AG04450 (cell line): ENCODE data around the gene LAMTOR4. TPM values are rescaled to one million over a fixed set of nuclear protein-coding genes. Genes with fewer than 3 reads are reported as not detected.

Source experiments
- CTCF ChIA-PET: fragments of 300-600, 350-600 bp; formaldehyde crosslinking; extraction: SDS; loops from one replicate; lab custom pipeline; 2022; ENCODE audit warnings: antibody characterized with exemption, inconsistent platforms; lab: Charles Lee
- POLR2A ChIA-PET: fragments of 350-600 bp; formaldehyde crosslinking; extraction: SDS; loops from one replicate; lab custom pipeline; 2021; ENCODE audit warnings: antibody characterized with exemption, inconsistent platforms; lab: Yijun Ruan, JAX
- DNase-seq: peaks from one replicate; pipeline ENCODE4 v3.0.0-alpha.2; 2011; ENCODE audit warnings: low read depth, low spot score
- H3K27ac ChIP-seq: one replicate; pipeline ENCODE4 v1.5.1; 2012; ENCODE audit warnings: low read depth, low read length, control low read depth
- H3K27me3 ChIP-seq: one replicate; pipeline ENCODE4 v1.6.0; 2012; ENCODE audit warnings: low read length; ENCODE audit not compliant: control insufficient read depth, insufficient read depth
- H3K4me3 ChIP-seq: 2 replicates; pipeline ENCODE4 v1.5.1; 2011; ENCODE audit warnings: mild to moderate bottlenecking, low read depth, low read length, control low read depth
- H3K9me3 ChIP-seq: 2 replicates; pipeline ENCODE4 v1.5.1; 2012; ENCODE audit warnings: low read length; ENCODE audit not compliant: control insufficient read depth, insufficient read depth
- polyA plus RNA-seq: library from polyadenylated mRNA; depleted of rRNA; stranded (reverse); fragments of >200 nt; gene quantifications from 2 replicates; pipeline ENCODE4 v1.2.3, GENCODE V29; 2011
- TF ChIP-seq, protein P1 (sequence below): IDR thresholded peaks from 2 replicates; pipeline ENCODE4 v1.5.1; 2011; ENCODE audit warnings: low read depth, low read length, control low read depth, inconsistent platforms

The LAMTOR4 gene
- polyA plus RNA-seq, 1 experiment, result 122 TPM

DNA sequence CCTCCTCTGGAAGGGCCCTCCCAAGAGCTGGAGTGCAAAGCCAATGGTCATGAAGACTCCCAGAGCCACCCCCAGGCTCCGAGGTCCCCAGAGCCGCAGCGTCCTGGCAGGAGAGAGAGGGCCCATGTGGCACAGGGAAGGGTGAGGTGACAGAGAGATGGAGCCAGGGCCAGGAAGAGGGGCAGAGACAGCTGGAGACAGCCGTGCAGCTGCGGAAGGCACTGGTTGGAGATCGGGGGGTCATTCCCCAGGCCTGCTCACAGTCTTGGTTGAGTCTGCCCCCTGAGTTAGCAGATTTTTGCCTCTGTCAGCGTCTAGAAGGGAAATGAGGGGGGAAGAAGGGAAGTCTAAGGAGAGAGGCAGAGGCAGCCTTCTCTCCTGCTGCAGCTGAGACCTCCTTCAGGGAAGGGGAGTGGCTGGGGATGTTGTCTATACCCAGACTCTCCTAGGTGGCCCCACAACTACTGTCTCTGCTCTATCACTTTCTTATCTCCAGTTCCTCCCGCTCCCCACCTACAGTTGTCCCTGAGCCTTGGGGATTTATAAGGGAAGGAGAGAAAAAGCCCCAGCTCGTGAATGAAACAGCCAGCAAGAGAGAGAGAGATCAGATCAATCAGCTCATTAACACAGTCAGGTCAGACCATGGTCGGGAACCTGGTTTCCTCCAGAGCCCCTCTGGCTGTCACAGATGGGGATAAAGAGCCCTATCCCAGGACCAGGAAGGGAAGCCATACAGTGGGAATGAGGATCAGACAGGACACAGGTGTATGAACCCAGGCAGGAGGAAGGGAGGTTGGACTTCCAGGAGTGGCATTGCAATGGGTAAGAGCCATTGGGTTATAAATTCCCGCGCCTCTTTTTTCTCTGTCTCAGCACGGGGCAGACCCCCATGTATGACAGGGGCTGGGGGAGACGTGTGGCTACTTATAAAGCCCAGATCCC, 18.5 kb downstream of the LAMTOR4 start:
- H3K9me3 ChIP-seq, result no peaks in the 10 kb centered on the region
- peak overlapping the region; percentile 63 for H3K4me3 ChIP-seq
- peaks cover 2% of the 10 kb centered on the region for H3K27me3 ChIP-seq
- DNase-seq, result no peak
- ChIA-PET POLR2A (interaction anchor here (1.5 to 2.0 kb wide), 2 partner anchors 9 to 18 kb away, joined by 5 to 9 read pairs; partner anchors contain the start of genes LAMTOR4 and TRAPPC14), CTCF (interaction anchor here (0.6 to 3.1 kb wide), 4 partner anchors 15 to 241 kb away, joined by 3 to 12 read pairs (median 8); no protein-coding TSS in a partner anchor)
- TF ChIP-seq, protein P1, sequence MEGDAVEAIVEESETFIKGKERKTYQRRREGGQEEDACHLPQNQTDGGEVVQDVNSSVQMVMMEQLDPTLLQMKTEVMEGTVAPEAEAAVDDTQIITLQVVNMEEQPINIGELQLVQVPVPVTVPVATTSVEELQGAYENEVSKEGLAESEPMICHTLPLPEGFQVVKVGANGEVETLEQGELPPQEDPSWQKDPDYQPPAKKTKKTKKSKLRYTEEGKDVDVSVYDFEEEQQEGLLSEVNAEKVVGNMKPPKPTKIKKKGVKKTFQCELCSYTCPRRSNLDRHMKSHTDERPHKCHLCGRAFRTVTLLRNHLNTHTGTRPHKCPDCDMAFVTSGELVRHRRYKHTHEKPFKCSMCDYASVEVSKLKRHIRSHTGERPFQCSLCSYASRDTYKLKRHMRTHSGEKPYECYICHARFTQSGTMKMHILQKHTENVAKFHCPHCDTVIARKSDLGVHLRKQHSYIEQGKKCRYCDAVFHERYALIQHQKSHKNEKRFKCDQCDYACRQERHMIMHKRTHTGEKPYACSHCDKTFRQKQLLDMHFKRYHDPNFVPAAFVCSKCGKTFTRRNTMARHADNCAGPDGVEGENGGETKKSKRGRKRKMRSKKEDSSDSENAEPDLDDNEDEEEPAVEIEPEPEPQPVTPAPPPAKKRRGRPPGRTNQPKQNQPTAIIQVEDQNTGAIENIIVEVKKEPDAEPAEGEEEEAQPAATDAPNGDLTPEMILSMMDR, result no peak
- no peak overlapping the region for H3K27ac ChIP-seq

DNA sequence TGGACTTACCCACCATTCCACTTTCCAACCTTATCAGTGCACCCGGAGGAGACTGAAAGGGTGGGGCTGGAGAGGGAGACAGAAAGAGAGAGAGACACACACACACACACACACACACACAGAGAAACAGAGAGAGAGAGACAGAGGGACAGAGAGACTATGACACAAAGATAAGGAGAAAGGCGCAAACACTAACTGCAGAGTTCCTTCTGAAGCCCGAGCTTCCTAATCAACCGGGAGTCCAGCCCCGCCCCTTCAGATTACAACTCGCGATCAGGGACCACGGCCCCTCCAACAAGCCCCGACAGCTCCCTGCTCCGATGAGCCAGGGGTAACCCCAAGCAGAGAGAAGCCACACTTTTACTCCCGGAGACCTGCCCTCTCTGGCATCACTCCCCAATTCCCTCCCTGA, 19.2 kb downstream of the LAMTOR4 start:
- Histone ChIP-seq H3K4me3 (peak overlapping the region; percentile 63), H3K27ac (no peak overlapping the region), H3K27me3 (peaks cover 2% of the 10 kb centered on the region), H3K9me3 (no peaks in the 10 kb centered on the region)
- POLR2A ChIA-PET, result interaction anchor here (0.6 to 2.0 kb wide), 6 partner anchors 9 to 92 kb away, joined by 3 to 9 read pairs (median 5); partner anchors contain the start of genes LAMTOR4 and TRAPPC14
- CTCF ChIA-PET, result interaction anchor here (1.0 to 3.1 kb wide), 3 partner anchors 35 to 240 kb away, joined by 3 to 12 read pairs (median 12); no protein-coding TSS in a partner anchor
- TF ChIP-seq, protein P1, result no peak
- DNase-seq, result no peak

DNA sequence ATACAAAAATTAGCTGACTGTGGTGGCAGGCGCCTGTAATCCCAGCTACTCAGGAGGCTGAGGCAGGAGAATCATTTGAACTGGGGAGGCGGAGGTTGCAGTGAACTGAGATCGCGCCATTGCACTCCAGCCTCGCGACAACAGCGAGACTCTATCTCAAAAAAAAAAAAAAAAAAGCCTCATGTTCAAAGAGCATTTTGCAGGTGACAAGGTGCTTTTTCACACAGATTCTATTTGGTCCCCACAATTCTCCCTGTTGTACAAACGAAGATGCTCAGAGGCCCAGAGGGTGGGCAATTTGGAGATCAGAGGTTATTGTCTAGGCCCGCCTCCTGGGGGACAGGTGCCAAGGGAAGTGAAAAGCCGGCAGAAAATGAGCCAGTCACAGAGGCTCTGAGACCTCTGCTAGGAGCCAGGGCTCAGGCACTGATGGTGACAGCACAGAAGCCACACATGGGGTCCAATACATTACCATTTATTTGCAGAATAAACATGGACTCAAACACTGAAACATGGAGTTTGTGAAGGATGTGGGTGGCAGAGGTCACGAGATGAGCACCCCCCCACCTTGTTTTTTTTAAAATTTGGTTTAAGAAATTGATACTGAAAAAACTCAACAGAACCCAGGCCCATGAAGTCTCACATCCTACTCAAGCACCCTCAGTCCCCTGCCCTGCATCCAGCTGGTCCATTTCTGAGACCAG, 20.6 kb downstream of the LAMTOR4 start:
- DNase-seq, result no peak
- POLR2A ChIA-PET, result no interaction called here
- H3K27me3 ChIP-seq, result peaks cover 2% of the 10 kb centered on the region
- TF ChIP-seq, protein P1, result no peak
- CTCF ChIA-PET, result interaction anchor here (1.6 kb wide), 1 partner anchor 239 kb away, joined by 12 read pairs; no protein-coding TSS in a partner anchor
- no peak overlapping the region for H3K27ac ChIP-seq
- no peaks in the 10 kb centered on the region for H3K9me3 ChIP-seq
- H3K4me3 ChIP-seq, result no peak overlapping the region

DNA sequence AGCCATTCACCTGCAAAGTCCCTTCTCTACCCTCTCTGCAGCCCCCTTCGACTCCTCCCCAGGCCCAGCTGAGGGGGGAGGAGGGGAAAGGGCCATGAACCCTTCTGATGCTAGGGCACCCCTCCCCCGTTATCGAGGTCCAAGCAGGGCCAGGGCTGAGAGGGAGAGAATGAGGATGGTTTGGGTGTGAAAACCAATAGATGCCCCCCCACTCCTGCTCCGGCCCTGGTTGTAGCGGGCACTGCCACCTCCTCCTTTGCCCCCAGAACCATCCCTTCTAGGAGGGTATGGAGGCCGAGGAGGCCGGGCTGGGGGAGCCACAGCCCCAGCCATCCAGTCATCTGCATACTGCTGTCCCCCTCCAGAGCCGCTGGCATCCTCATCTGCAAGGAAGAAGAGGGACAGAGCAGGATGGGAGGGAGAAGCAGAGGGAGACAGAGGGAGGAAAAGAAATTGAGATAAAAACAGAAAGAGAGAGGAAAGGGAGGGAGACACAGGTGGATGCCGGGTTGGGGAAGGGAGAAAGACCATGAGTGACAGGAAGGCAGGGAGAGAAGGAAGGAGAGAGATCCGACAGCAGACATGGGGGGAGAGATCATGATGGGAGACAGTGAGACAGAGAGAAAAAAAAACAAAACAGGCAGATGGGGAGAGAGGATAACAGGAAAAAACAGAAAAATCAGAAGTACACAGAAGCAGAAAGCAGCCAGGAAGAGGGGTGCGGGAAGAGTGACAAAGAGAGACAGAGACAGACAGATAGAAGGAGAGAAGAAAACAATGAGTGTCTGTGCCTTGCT, 21.6 kb downstream of the LAMTOR4 start:
- H3K9me3 ChIP-seq, result no peaks in the 10 kb centered on the region
- ChIA-PET POLR2A (no interaction called here), CTCF (no interaction called here)
- TF ChIP-seq, protein P1, result no peak
- no peak overlapping the region for H3K27ac ChIP-seq
- H3K4me3 ChIP-seq, result no peak overlapping the region
- peaks cover 2% of the 10 kb centered on the region for H3K27me3 ChIP-seq
- DNase-seq, result no peak
